ENCODE results near the gene ERN1.
A peak's percentile ranks its signal among the peaks of the same experiment; 100 is the strongest.

Gene ERN1

DNA sequence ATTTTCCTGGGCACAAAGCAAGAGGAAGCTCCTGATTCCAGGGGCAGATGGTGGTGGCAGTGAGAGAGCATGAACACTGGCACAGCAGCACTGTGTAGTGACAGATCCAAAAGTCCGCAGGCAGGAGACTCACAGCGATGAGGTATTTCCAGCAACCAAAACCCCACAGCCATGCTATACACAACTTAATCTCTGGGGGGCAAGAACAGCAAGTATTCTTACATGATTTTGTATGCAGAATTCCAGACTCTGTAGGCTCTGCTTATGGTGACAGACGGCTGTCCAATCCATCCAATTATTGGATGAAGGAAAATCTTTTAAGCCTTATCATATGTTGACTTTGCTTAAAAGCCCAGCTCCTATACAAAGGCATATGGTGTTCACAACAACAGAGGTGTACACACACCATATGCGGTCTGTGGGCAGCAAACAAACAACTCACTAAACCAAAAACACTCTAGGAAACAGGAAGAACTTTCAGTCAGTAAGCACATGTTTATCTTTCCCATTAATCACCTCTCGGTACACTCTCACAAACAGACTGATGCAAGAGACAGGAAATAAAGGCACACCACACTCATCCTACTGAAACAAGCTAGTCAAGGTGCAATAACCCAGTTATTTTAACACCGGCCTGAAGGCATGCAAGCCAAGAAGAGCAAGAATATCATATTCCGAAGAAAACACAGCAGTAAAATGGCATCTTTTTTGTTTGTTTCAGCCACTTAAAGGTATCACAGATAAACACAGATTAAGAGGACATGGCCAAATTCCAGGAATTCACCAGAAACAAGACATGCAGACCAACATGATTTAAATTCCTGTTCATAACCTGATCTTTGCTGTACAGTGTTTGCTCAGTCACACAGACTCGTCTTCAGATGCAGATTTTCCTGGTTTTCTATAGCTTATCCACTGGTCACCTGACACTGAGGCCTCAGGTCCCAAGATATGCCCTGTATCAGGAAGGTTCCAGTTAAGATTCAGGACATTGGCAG lies 47.8 kb downstream of the ERN1 start (continued):
- TF ChIP-seq, protein P1, sequence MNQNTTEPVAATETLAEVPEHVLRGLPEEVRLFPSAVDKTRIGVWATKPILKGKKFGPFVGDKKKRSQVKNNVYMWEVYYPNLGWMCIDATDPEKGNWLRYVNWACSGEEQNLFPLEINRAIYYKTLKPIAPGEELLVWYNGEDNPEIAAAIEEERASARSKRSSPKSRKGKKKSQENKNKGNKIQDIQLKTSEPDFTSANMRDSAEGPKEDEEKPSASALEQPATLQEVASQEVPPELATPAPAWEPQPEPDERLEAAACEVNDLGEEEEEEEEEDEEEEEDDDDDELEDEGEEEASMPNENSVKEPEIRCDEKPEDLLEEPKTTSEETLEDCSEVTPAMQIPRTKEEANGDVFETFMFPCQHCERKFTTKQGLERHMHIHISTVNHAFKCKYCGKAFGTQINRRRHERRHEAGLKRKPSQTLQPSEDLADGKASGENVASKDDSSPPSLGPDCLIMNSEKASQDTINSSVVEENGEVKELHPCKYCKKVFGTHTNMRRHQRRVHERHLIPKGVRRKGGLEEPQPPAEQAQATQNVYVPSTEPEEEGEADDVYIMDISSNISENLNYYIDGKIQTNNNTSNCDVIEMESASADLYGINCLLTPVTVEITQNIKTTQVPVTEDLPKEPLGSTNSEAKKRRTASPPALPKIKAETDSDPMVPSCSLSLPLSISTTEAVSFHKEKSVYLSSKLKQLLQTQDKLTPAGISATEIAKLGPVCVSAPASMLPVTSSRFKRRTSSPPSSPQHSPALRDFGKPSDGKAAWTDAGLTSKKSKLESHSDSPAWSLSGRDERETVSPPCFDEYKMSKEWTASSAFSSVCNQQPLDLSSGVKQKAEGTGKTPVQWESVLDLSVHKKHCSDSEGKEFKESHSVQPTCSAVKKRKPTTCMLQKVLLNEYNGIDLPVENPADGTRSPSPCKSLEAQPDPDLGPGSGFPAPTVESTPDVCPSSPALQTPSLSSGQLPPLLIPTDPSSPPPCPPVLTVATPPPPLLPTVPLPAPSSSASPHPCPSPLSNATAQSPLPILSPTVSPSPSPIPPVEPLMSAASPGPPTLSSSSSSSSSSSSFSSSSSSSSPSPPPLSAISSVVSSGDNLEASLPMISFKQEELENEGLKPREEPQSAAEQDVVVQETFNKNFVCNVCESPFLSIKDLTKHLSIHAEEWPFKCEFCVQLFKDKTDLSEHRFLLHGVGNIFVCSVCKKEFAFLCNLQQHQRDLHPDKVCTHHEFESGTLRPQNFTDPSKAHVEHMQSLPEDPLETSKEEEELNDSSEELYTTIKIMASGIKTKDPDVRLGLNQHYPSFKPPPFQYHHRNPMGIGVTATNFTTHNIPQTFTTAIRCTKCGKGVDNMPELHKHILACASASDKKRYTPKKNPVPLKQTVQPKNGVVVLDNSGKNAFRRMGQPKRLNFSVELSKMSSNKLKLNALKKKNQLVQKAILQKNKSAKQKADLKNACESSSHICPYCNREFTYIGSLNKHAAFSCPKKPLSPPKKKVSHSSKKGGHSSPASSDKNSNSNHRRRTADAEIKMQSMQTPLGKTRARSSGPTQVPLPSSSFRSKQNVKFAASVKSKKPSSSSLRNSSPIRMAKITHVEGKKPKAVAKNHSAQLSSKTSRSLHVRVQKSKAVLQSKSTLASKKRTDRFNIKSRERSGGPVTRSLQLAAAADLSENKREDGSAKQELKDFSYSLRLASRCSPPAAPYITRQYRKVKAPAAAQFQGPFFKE (tag by site-specific recombination; IDR thresholded peaks at IDR 0.05; ENCODE audit: borderline replicate concordance) = no peak
- TF ChIP-seq, protein P2, sequence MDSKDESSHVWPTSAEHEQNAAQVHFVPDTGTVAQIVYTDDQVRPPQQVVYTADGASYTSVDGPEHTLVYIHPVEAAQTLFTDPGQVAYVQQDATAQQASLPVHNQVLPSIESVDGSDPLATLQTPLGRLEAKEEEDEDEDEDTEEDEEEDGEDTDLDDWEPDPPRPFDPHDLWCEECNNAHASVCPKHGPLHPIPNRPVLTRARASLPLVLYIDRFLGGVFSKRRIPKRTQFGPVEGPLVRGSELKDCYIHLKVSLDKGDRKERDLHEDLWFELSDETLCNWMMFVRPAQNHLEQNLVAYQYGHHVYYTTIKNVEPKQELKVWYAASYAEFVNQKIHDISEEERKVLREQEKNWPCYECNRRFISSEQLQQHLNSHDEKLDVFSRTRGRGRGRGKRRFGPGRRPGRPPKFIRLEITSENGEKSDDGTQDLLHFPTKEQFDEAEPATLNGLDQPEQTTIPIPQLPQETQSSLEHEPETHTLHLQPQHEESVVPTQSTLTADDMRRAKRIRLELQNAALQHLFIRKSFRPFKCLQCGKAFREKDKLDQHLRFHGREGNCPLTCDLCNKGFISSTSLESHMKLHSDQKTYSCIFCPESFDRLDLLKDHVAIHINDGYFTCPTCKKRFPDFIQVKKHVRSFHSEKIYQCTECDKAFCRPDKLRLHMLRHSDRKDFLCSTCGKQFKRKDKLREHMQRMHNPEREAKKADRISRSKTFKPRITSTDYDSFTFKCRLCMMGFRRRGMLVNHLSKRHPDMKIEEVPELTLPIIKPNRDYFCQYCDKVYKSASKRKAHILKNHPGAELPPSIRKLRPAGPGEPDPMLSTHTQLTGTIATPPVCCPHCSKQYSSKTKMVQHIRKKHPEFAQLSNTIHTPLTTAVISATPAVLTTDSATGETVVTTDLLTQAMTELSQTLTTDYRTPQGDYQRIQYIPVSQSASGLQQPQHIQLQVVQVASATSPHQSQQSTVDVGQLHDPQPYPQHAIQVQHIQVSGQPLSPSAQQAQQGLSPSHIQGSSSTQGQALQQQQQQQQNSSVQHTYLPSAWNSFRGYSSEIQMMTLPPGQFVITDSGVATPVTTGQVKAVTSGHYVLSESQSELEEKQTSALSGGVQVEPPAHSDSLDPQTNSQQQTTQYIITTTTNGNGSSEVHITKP (tag by site-specific recombination; IDR thresholded peaks at IDR 0.05) = peak; percentile 60
- TF ChIP-seq, protein P3, sequence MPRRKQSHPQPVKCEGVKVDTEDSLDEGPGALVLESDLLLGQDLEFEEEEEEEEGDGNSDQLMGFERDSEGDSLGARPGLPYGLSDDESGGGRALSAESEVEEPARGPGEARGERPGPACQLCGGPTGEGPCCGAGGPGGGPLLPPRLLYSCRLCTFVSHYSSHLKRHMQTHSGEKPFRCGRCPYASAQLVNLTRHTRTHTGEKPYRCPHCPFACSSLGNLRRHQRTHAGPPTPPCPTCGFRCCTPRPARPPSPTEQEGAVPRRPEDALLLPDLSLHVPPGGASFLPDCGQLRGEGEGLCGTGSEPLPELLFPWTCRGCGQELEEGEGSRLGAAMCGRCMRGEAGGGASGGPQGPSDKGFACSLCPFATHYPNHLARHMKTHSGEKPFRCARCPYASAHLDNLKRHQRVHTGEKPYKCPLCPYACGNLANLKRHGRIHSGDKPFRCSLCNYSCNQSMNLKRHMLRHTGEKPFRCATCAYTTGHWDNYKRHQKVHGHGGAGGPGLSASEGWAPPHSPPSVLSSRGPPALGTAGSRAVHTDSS (tag by site-specific recombination; IDR thresholded peaks at IDR 0.05) = peak; percentile 32; the same call in 1 of the 2 replicates
- peak; percentile 7; the same call in 1 of the 2 replicates for TF ChIP-seq ZNF664 (tag by site-specific recombination; IDR thresholded peaks at IDR 0.05)
- TF ChIP-seq TCF7L2 (IDR thresholded peaks at IDR 0.05; ENCODE audit: borderline replicate concordance, low read depth, low read length) = no peak
- TF ChIP-seq WT1 (tag by site-specific recombination; IDR thresholded peaks at IDR 0.05) = no peak
- no peak for TF ChIP-seq SETDB1 (IDR thresholded peaks at IDR 0.05; ENCODE audit: insufficient read length, low read length)
- no peak for TF ChIP-seq ZNF501 (tag by site-specific recombination; IDR thresholded peaks at IDR 0.05)
- peak; percentile 85 for TF ChIP-seq ZNF366 (tag by site-specific recombination; conservative IDR thresholded peaks at IDR 0.05)
- no peak for TF ChIP-seq ZNF768 (tag by site-specific recombination; IDR thresholded peaks at IDR 0.05)
- no peak for TF ChIP-seq ZNF610 (tag by site-specific recombination; IDR thresholded peaks at IDR 0.05; ENCODE audit: borderline replicate concordance)
- no peak for TF ChIP-seq ZNF677 (tag by site-specific recombination; IDR thresholded peaks at IDR 0.05)
- TF ChIP-seq SP3 (tag by site-specific recombination; IDR thresholded peaks at IDR 0.05) = peak; percentile 34; the same call in 1 of the 2 replicates
- TF ChIP-seq ZNF37A (tag by site-specific recombination; IDR thresholded peaks at IDR 0.05) = no peak
- TF ChIP-seq, protein P4, sequence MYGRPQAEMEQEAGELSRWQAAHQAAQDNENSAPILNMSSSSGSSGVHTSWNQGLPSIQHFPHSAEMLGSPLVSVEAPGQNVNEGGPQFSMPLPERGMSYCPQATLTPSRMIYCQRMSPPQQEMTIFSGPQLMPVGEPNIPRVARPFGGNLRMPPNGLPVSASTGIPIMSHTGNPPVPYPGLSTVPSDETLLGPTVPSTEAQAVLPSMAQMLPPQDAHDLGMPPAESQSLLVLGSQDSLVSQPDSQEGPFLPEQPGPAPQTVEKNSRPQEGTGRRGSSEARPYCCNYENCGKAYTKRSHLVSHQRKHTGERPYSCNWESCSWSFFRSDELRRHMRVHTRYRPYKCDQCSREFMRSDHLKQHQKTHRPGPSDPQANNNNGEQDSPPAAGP (tag by site-specific recombination; IDR thresholded peaks at IDR 0.05) = no peak
- TF ChIP-seq ZNF629 (tag by site-specific recombination; IDR thresholded peaks at IDR 0.05) = no peak
- no peak for TF ChIP-seq ZNF223 (tag by site-specific recombination; IDR thresholded peaks at IDR 0.05)
- TF ChIP-seq, protein P5, sequence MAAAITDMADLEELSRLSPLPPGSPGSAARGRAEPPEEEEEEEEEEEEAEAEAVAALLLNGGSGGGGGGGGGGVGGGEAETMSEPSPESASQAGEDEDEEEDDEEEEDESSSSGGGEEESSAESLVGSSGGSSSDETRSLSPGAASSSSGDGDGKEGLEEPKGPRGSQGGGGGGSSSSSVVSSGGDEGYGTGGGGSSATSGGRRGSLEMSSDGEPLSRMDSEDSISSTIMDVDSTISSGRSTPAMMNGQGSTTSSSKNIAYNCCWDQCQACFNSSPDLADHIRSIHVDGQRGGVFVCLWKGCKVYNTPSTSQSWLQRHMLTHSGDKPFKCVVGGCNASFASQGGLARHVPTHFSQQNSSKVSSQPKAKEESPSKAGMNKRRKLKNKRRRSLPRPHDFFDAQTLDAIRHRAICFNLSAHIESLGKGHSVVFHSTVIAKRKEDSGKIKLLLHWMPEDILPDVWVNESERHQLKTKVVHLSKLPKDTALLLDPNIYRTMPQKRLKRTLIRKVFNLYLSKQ (tag by site-specific recombination; IDR thresholded peaks at IDR 0.05; ENCODE audit: borderline replicate concordance) = no peak
- no peak for TF ChIP-seq ZNF155 (tag by site-specific recombination; IDR thresholded peaks at IDR 0.05)
- TF ChIP-seq KLF10 (tag by site-specific recombination; IDR thresholded peaks at IDR 0.05) = no peak
- TF ChIP-seq YY2 (tag by site-specific recombination; IDR thresholded peaks at IDR 0.05) = no peak
- TF ChIP-seq, protein P6, sequence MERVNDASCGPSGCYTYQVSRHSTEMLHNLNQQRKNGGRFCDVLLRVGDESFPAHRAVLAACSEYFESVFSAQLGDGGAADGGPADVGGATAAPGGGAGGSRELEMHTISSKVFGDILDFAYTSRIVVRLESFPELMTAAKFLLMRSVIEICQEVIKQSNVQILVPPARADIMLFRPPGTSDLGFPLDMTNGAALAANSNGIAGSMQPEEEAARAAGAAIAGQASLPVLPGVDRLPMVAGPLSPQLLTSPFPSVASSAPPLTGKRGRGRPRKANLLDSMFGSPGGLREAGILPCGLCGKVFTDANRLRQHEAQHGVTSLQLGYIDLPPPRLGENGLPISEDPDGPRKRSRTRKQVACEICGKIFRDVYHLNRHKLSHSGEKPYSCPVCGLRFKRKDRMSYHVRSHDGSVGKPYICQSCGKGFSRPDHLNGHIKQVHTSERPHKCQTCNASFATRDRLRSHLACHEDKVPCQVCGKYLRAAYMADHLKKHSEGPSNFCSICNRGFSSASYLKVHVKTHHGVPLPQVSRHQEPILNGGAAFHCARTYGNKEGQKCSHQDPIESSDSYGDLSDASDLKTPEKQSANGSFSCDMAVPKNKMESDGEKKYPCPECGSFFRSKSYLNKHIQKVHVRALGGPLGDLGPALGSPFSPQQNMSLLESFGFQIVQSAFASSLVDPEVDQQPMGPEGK (tag by site-specific recombination; IDR thresholded peaks at IDR 0.05) = peak; percentile 46; the same call in 1 of the 2 replicates

Measured in HEK293 (cell line).